ENCODE results near the gene MAP2. TPM values are rescaled to one million over a fixed set of nuclear protein-coding genes. Genes with fewer than 3 reads are reported as not detected.

Gene MAP2
- total RNA-seq, 2 experiments from 2014 or later, result 0.10 TPM; not detected in 1

DNA sequence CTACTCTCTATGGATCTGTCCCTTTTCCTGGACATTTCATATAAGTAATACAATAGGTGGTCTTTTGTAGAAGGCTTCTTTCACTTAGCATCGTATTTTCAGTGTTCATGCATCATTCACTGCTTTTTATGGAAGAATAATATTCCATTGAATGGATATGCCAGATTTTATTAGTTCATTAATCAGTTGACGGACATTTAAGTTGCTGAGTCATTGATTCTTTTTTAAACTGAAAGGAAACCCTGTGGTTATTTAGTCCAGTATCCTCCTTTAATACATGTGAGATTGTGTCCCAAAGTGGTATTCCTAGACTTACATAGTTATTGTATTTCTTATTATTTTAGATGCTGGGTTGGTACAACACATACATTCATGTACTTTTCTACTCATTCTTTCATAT, 185.7 kb downstream of the MAP2 start:
- Histone ChIP-seq H3K4me3 (ENCODE audit: low read depth, low read length, poor library complexity, severe bottlenecking) (no peak overlapping the region), H3K36me3 (ENCODE audit: insufficient read depth, low read length) (no peaks in the 10 kb centered on the region), H3K79me2 (ENCODE audit: insufficient read depth, low read depth, low read length) (no peaks in the 10 kb centered on the region), H3K4me1 (ENCODE audit: insufficient read depth, low read length, poor library complexity, severe bottlenecking) (no peaks in the 10 kb centered on the region), H2AFZ (ENCODE audit: low read length) (no peak overlapping the region), H3K9me3 (ENCODE audit: low read length) (no peaks in the 10 kb centered on the region), H3K9me2 (ENCODE audit: insufficient read depth, low read length) (no peaks in the 10 kb centered on the region), H3K27ac (ENCODE audit: low read depth, low read length, poor library complexity, severe bottlenecking) (no peak overlapping the region), H3K4me2 (ENCODE audit: low read length) (no peak overlapping the region), H4K20me1 (ENCODE audit: insufficient read depth, low read length) (no peaks in the 10 kb centered on the region)
- intact Hi-C loops (cut with micrococcal nuclease; ENCODE audit: unreplicated experiment), result no loop called here
- POLR2A ChIA-PET, result no interaction called here
- BruUV-seq (replicated peaks), result no TSS peak
- TF ChIP-seq EZH2phosphoT487 (IDR thresholded peaks at IDR 0.05; ENCODE audit: borderline replicate concordance, low read depth, low read length), result no peak
- TF ChIP-seq CTCF (conservative IDR thresholded peaks at IDR 0.05; ENCODE audit: low read length), result no peak
- no peak for DNase-seq (ENCODE audit: low spot score)
- CTCF ChIA-PET (ENCODE audit: unreplicated experiment), result no interaction called here

DNA sequence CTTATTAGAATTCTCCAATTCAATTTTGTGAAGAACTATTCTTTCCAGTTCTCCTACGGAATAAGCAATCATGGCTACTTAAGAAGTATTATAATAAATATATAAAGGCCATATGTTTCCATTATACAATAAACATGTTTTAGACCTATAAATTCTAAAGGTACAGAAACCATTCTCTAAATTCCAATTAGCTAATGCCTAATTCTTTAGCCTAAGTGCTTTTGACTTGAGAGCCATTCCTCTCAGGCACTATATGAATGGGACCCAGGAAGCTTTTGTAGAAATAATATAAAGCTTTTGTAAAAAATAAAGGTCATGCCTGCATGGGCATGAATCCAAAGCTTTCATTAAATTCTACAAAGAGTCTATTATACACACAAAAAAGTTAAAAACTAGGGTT, 186.8 kb downstream of the MAP2 start:
- no peaks in the 10 kb centered on the region for H3K36me3 ChIP-seq (ENCODE audit: insufficient read depth, low read length)
- TF ChIP-seq CTCF (conservative IDR thresholded peaks at IDR 0.05; ENCODE audit: low read length) (no peak), EZH2phosphoT487 (IDR thresholded peaks at IDR 0.05; ENCODE audit: borderline replicate concordance, low read depth, low read length) (no peak)
- no peak overlapping the region for H3K4me2 ChIP-seq (ENCODE audit: low read length)
- H3K4me3 ChIP-seq (ENCODE audit: low read depth, low read length, poor library complexity, severe bottlenecking), result no peak overlapping the region
- H3K4me1 ChIP-seq (ENCODE audit: insufficient read depth, low read length, poor library complexity, severe bottlenecking), result no peaks in the 10 kb centered on the region
- H3K9me3 ChIP-seq (ENCODE audit: low read length), result no peaks in the 10 kb centered on the region
- no peak overlapping the region for H2AFZ ChIP-seq (ENCODE audit: low read length)
- ChIA-PET POLR2A (interaction anchor here (0.5 to 1.1 kb wide), 2 partner anchors 22 to 234 kb away, joined by 3 read pairs; no protein-coding TSS in a partner anchor), CTCF (ENCODE audit: unreplicated experiment) (no interaction called here)
- BruUV-seq (replicated peaks), result no TSS peak
- H3K79me2 ChIP-seq (ENCODE audit: insufficient read depth, low read depth, low read length), result no peaks in the 10 kb centered on the region
- no peaks in the 10 kb centered on the region for H3K9me2 ChIP-seq (ENCODE audit: insufficient read depth, low read length)
- H4K20me1 ChIP-seq (ENCODE audit: insufficient read depth, low read length), result no peaks in the 10 kb centered on the region
- DNase-seq (ENCODE audit: low spot score), result no peak
- no peak overlapping the region for H3K27ac ChIP-seq (ENCODE audit: low read depth, low read length, poor library complexity, severe bottlenecking)
- intact Hi-C loops (cut with micrococcal nuclease; ENCODE audit: unreplicated experiment), result no loop called here

GRCh38 chr2:209613649-209614305, 189.9 kb downstream of the MAP2 start:
- ChIA-PET CTCF (ENCODE audit: unreplicated experiment) (interaction anchor here (0.6 kb wide), 1 partner anchor 1211 kb away, joined by 3 read pairs; no protein-coding TSS in a partner anchor), POLR2A (interaction anchor here (2.1 kb wide), 1 partner anchor 11 kb away, joined by 5 read pairs; no protein-coding TSS in a partner anchor)
- H4K20me1 ChIP-seq (ENCODE audit: insufficient read depth, low read length), result no peaks in the 10 kb centered on the region
- H3K27ac ChIP-seq (ENCODE audit: low read depth, low read length, poor library complexity, severe bottlenecking), result no peak overlapping the region
- intact Hi-C loops (cut with micrococcal nuclease; ENCODE audit: unreplicated experiment), result no loop called here
- H3K4me1 ChIP-seq (ENCODE audit: insufficient read depth, low read length, poor library complexity, severe bottlenecking), result no peaks in the 10 kb centered on the region
- H2AFZ ChIP-seq (ENCODE audit: low read length), result no peak overlapping the region
- no peak overlapping the region for H3K4me3 ChIP-seq (ENCODE audit: low read depth, low read length, poor library complexity, severe bottlenecking)
- no TSS peak for BruUV-seq (replicated peaks)
- no peak overlapping the region for H3K4me2 ChIP-seq (ENCODE audit: low read length)
- no peak for TF ChIP-seq CTCF (conservative IDR thresholded peaks at IDR 0.05; ENCODE audit: low read length)
- no peak for TF ChIP-seq EZH2phosphoT487 (IDR thresholded peaks at IDR 0.05; ENCODE audit: borderline replicate concordance, low read depth, low read length)
- no peaks in the 10 kb centered on the region for H3K36me3 ChIP-seq (ENCODE audit: insufficient read depth, low read length)
- no peak for DNase-seq (ENCODE audit: low spot score)
- H3K79me2 ChIP-seq (ENCODE audit: insufficient read depth, low read depth, low read length), result no peaks in the 10 kb centered on the region
- no peaks in the 10 kb centered on the region for H3K9me2 ChIP-seq (ENCODE audit: insufficient read depth, low read length)
- no peaks in the 10 kb centered on the region for H3K9me3 ChIP-seq (ENCODE audit: low read length)

Data from OCI-LY7 (cell line).